Upper lobe of left lung (tissue), 4 donors: ENCODE data around the gene MOB3B.

Experiments
- EP300 ChIP-seq, 4 donors: sonication (generic); formaldehyde crosslinking; IDR thresholded peaks; one replicate each; pipeline ENCODE4 v1.5.1; 2017; ENCODE audit warnings: antibody characterized with exemption in 4 of 4, control low read depth in 2 of 4
- POLR2A ChIP-seq, 4 donors: fragments of 450-650 bp; IDR thresholded peaks; one replicate each; pipeline ENCODE4 v1.5.1; 2016 to 2017; ENCODE audit warnings: antibody characterized with exemption in 4 of 4, mild to moderate bottlenecking in 2 of 4
- POLR2AphosphoS5 ChIP-seq, 2 donors: sonication (generic); formaldehyde crosslinking; IDR thresholded peaks; one replicate each; pipeline ENCODE4 v1.5.1; 2017; ENCODE audit warnings: antibody characterized with exemption in 2 of 2
- TF ChIP-seq, protein P1 (sequence below), 6 experiments: fragments of 450-650 bp in 4 of 6; fragments of 200-600 bp in 2 of 6; sonication (generic) in 2 of 6; IDR thresholded peaks; one replicate each; pipeline ENCODE4 v1.5.1; 2016 to 2019; ENCODE audit warnings: antibody characterized with exemption in 6 of 6

- TF ChIP-seq POLR2A (IDR thresholded peaks at IDR 0.05) (no peak), POLR2AphosphoS5 (IDR thresholded peaks at IDR 0.05) (no peak), EP300 (IDR thresholded peaks at IDR 0.05) (no peak)
- TF ChIP-seq, protein P1, sequence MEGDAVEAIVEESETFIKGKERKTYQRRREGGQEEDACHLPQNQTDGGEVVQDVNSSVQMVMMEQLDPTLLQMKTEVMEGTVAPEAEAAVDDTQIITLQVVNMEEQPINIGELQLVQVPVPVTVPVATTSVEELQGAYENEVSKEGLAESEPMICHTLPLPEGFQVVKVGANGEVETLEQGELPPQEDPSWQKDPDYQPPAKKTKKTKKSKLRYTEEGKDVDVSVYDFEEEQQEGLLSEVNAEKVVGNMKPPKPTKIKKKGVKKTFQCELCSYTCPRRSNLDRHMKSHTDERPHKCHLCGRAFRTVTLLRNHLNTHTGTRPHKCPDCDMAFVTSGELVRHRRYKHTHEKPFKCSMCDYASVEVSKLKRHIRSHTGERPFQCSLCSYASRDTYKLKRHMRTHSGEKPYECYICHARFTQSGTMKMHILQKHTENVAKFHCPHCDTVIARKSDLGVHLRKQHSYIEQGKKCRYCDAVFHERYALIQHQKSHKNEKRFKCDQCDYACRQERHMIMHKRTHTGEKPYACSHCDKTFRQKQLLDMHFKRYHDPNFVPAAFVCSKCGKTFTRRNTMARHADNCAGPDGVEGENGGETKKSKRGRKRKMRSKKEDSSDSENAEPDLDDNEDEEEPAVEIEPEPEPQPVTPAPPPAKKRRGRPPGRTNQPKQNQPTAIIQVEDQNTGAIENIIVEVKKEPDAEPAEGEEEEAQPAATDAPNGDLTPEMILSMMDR (IDR thresholded peaks at IDR 0.05): no peak
Measured at GRCh38 chr9:27478322-27478721, 51.3 kb downstream of the MOB3B start.
